Measurements from ENCODE around the gene BRAT1. TPM values are rescaled to one million over a fixed set of nuclear protein-coding genes. Genes with fewer than 3 reads are reported as not detected.

The BRAT1 gene
- total and polyA plus RNA-seq, 2 donors (not counting 1 experiment from before 2014, with no cell fraction given) = 36.8 to 68.3 TPM

DNA sequence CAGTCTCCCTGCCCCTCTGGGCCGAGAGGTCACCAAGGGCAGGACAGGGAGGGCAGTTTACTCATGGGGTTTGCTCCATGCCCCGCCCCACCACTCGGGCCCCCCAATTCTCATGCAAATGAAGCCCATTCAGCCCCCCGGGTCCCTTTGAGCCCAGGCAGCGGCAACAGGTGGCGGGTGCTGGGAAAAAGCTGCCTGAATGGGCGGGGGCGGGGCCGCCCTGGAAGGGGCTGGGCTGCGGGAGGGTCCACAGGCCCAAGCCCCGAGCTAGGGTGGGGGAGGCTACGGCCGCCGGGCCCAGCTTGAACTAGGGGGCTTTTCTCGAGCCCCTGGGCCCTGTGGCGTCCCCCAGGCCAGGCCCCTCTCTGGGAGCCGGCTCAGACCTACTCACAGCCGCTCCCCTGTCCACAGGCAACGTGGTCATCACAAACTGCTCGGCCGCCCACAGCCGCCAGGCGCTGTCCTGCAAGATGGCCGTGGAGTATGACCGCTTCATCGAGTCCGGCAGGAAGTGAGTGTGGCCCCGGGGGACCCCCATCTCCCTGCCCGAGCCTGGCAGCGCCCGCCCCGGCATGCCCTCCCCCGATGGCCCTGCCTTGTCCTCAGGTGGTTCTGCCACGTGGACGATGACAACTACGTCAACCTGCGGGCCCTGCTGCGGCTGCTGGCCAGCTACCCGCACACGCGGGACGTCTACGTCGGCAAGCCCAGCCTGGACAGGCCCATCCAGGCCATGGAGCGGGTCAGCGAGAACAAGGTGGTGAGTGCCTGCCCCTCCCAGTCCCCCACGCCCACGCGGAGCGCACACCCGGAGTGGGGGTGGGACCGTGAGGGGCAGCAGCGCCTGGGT is 30.3 kb downstream of the BRAT1 start:
- Mint-ChIP-seq H3K27ac (peak overlapping the region; percentile 50), H3K4me1 (peaks cover 79% of the 10 kb centered on the region), H3K27me3 (no peaks in the 10 kb centered on the region), H3K9me3 (ENCODE audit: insufficient read depth) (no peaks in the 10 kb centered on the region), H3K4me3 (peak overlapping the region; percentile 85)
- ChIA-PET POLR2A (interaction anchor here (14.9 kb wide), 1 partner anchor 15 kb away, joined by 340 read pairs; no protein-coding TSS in a partner anchor), CTCF (interaction anchor here (1.4 to 3.0 kb wide), 3 partner anchors 14 to 47 kb away, joined by 3 to 23 read pairs (median 7); no protein-coding TSS in a partner anchor)
- H4K20me1 ChIP-seq (ENCODE audit: control insufficient read depth, insufficient read depth, low read length, poor library complexity, severe bottlenecking) = peaks cover 86% of the 10 kb centered on the region
- H3K27ac ChIP-seq (ENCODE audit: low read length in 2 of 2) = peak overlapping the region; percentile 19 to 61
- H3K9ac ChIP-seq (ENCODE audit: low read length) = no peak overlapping the region
- H2AFZ ChIP-seq (ENCODE audit: insufficient read depth, low read depth, low read length, poor library complexity, severe bottlenecking) = no peak overlapping the region
- H3K36me3 ChIP-seq (replicated peaks in 1 of 2; ENCODE audit: control extremely low read depth in 1 of 2, control insufficient read depth in 1 of 2, extremely low read depth in 1 of 2, insufficient read depth in 2 of 2, low read length in 1 of 2) = peaks cover 0 to 73% of the 10 kb centered on the region in 2 experiments
- peak overlapping the region; percentile 85 for H3K4me2 ChIP-seq (replicated peaks; ENCODE audit: low read depth, low read length, poor library complexity, severe bottlenecking)
- no peak overlapping the region for H3K4me3 ChIP-seq (ENCODE audit: control extremely low read depth in 1 of 5, extremely low read depth in 1 of 5, insufficient read depth in 1 of 5, low read depth in 2 of 5, low read length in 4 of 5)
- H3K79me2 ChIP-seq (ENCODE audit: control insufficient read depth, insufficient read depth, low read length) = peaks cover 69% of the 10 kb centered on the region
- DNase-seq (no peak), ATAC-seq (ENCODE audit: low read depth) (no peak)
- TF ChIP-seq, protein P1, sequence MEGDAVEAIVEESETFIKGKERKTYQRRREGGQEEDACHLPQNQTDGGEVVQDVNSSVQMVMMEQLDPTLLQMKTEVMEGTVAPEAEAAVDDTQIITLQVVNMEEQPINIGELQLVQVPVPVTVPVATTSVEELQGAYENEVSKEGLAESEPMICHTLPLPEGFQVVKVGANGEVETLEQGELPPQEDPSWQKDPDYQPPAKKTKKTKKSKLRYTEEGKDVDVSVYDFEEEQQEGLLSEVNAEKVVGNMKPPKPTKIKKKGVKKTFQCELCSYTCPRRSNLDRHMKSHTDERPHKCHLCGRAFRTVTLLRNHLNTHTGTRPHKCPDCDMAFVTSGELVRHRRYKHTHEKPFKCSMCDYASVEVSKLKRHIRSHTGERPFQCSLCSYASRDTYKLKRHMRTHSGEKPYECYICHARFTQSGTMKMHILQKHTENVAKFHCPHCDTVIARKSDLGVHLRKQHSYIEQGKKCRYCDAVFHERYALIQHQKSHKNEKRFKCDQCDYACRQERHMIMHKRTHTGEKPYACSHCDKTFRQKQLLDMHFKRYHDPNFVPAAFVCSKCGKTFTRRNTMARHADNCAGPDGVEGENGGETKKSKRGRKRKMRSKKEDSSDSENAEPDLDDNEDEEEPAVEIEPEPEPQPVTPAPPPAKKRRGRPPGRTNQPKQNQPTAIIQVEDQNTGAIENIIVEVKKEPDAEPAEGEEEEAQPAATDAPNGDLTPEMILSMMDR (IDR thresholded peaks at IDR 0.05) = no peak
- no peak for TF ChIP-seq EZH2 (IDR thresholded peaks at IDR 0.05; ENCODE audit: borderline replicate concordance, insufficient read depth, low read depth, low read length, poor library complexity, severe bottlenecking)
- no peaks in the 10 kb centered on the region for H3K27me3 ChIP-seq (replicated peaks in 1 of 4; ENCODE audit: control extremely low read depth in 1 of 4, control insufficient read depth in 3 of 4, insufficient read depth in 4 of 4, low read length in 3 of 4)
- 84% methylated on average over 39 of the region's 53 CpGs for WGBS (ENCODE audit: insufficient coverage)
- peaks cover 85 to 89% of the 10 kb centered on the region in 2 donors for H3K4me1 ChIP-seq (ENCODE audit: control insufficient read depth in 2 of 2, insufficient read depth in 2 of 2, low read length in 2 of 2)
- intact Hi-C loops (cut with micrococcal nuclease) = loop anchor here (5.0 kb wide), 3 partner anchors 107 to 213 kb away; partner anchors contain the start of genes SNX8 and TTYH3
- H3K9me3 ChIP-seq (ENCODE audit: control extremely low read depth in 1 of 3, control insufficient read depth in 2 of 3, insufficient read depth in 1 of 3, low read length in 2 of 3) = no peaks in the 10 kb centered on the region

Data from B cell (primary cell).